HUES48 (cell line): Measurements from ENCODE around the gene NRN1.

Source experiments
- H3K27ac ChIP-seq: one replicate; pipeline ENCODE4 v1.7.0; 2013; ENCODE audit warnings: low read depth, low read length, inconsistent platforms
- H3K27me3 ChIP-seq: 2 replicates; pipeline ENCODE4 v1.6.1; 2013; ENCODE audit warnings: mild to moderate bottlenecking, low read length; ENCODE audit not compliant: control insufficient read depth, insufficient read depth
- H3K36me3 ChIP-seq: 2 replicates; pipeline ENCODE4 v1.6.1; 2013; ENCODE audit warnings: low read length; ENCODE audit not compliant: control insufficient read depth, insufficient read depth
- H3K4me1 ChIP-seq: 2 replicates; pipeline ENCODE4 v1.6.1; 2013; ENCODE audit warnings: mild to moderate bottlenecking, low read length; ENCODE audit not compliant: control insufficient read depth, insufficient read depth
- H3K4me3 ChIP-seq: 2 replicates; pipeline ENCODE4 v1.5.1; 2013; ENCODE audit warnings: mild to moderate bottlenecking, low read depth, low read length
- H3K9ac ChIP-seq: 2 replicates; pipeline ENCODE4 v1.6.1; 2013; ENCODE audit warnings: mild to moderate bottlenecking, low read depth, low read length, moderate library complexity
- H3K9me3 ChIP-seq: 2 replicates; pipeline ENCODE4 v1.6.1; 2013; ENCODE audit warnings: low read length; ENCODE audit not compliant: control insufficient read depth, insufficient read depth

NRN1 gene

DNA sequence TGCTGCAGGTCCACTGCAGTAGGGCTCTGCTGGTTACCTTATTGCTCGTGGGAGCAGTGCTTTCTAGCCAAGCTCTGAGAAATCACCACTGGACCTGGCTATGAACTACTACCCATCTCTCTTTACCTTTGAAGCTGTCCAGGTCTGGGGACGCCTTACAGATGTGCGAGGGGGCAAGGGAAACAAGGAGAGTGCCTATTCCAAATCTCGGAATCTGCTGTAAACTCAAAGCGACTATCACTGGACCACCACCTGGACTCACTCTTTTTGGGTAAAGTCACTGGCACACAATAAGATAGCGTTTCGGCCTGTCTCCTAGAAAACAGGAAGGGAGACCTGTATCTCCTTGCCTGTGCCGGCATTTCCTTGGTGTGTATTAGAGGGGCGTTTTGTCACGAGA, 5.3 kb downstream of the NRN1 start:
- no peaks in the 10 kb centered on the region for H3K36me3 ChIP-seq
- no peaks in the 10 kb centered on the region for H3K9me3 ChIP-seq
- peaks cover 100% of the 10 kb centered on the region for H3K27me3 ChIP-seq
- H3K27ac ChIP-seq: no peak overlapping the region
- H3K4me3 ChIP-seq: peak overlapping the region; percentile 60
- H3K9ac ChIP-seq: no peak overlapping the region
- H3K4me1 ChIP-seq: peaks cover 42% of the 10 kb centered on the region

DNA sequence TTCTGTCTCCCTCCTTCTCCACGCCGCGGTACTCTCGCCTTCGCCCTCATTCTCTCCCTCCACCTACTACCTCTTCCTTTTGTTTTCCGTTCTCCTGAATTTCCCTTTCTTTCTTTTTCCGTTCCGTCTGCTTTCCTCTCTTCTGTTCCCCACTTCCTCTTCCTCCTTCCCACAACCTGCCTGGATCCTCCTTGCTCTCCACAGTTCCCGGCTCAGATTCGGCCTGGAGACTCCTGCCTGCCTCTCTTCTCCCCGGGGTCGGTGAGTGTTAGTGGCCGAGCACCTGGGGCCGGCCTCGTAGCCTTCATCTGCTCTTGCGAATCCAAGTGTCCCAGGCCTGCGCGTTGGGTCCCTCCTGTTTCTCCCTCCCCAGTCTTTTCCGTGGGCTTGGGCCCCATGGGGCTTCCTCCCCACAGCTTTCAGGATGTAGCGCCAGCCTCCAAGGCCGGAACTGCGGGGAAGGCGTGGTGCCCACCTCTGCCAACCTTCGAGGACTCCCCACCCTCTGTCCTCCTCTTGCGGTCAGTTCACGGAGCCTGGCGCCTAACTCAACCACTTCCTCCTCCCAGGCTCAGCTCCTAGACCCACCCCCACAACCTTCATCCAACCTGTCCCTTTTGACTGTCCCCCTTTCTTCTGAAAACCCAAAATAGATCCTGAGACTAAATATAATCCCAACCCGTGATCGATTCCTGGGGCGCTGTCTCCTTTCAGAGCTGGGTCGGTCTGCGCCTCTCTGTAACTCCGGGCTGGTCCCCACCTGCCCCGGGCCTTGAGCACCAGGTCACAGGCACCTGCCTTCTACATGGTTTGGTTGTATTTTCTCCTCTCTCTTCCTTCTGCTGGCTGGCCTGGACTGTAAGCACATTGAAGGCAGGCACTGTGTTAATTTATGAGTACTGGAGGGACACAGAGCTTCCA, 6.8 kb downstream of the NRN1 start:
- H3K27ac ChIP-seq: no peak overlapping the region
- H3K9me3 ChIP-seq: no peaks in the 10 kb centered on the region
- H3K27me3 ChIP-seq: peaks cover 100% of the 10 kb centered on the region
- peaks cover 37% of the 10 kb centered on the region for H3K4me1 ChIP-seq
- no peaks in the 10 kb centered on the region for H3K36me3 ChIP-seq
- H3K9ac ChIP-seq: no peak overlapping the region
- peak overlapping the region; percentile 54 for H3K4me3 ChIP-seq

DNA sequence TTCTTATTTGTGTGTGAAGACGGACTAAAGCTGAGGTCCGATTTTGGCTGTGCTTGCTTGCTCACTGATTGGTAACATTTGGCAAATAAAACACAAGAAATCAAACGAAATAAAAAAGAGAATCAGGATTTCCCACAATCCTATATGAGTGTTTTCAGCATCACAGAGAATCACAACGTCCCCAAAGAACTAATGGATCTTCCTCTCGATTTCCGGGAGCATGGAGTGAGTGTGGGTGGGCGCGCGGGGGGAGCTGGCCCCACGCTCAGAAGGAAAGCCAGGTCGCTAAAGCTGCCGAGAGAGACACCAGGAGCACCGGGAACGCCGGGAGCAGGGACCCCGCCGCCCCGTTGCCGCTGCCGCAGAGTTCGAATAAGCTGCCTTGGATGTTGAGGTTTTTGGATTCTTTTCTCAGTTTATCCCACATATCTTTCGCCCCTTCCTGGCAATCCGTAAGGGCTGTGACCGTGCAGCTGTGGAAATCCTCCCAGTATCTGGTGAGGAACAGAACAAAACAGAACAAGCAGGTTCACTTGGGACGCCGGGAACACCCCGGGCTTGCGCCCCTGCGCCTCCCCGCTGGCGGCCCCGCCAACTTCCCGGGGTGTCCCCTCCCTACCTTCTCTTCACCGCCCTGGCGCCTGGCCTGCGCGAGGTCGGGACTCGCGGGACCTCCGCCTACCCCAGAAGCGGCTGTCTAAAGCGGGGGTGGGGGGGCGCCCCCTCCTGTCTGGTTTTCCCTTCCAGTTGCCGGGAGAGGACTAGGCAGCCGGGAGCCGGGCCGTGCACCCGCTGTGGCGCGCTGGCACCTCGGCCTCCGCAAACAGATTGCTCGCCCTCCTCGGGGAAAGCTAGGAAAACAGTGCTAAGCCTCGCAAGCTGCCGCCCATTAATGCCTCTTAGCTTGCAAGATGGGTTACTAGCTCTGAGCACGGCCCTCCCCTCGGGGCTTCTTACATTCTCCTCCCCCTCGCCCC, 7.7 kb downstream of the NRN1 start:
- Histone ChIP-seq H3K27ac (no peak overlapping the region), H3K4me1 (peaks cover 31% of the 10 kb centered on the region), H3K9ac (no peak overlapping the region), H3K36me3 (no peaks in the 10 kb centered on the region), H3K9me3 (no peaks in the 10 kb centered on the region), H3K4me3 (peak overlapping the region; percentile 54), H3K27me3 (peaks cover 100% of the 10 kb centered on the region)

DNA sequence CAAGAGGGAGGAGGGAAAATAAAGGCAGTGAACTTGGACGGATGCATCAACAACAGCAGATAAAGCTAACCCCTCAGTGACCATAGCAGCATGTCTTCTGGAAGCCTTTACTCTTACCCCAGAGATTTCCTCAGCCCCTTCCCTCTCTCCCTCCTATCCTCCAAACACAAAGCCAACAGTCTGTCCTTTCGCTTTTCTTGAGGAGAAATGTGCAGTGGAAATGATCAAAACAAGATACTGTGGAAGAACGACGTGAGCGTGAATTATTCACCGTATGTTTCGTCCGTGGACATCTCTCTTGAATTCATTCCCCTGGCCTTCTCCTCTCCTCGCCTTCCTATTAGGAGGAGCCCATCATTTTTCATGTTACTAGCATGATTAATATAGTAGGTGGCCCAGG, 8.5 kb downstream of the NRN1 start:
- Histone ChIP-seq H3K9ac (no peak overlapping the region), H3K4me1 (peaks cover 33% of the 10 kb centered on the region), H3K4me3 (no peak overlapping the region), H3K27me3 (peaks cover 100% of the 10 kb centered on the region), H3K9me3 (no peaks in the 10 kb centered on the region), H3K27ac (no peak overlapping the region), H3K36me3 (no peaks in the 10 kb centered on the region)

DNA sequence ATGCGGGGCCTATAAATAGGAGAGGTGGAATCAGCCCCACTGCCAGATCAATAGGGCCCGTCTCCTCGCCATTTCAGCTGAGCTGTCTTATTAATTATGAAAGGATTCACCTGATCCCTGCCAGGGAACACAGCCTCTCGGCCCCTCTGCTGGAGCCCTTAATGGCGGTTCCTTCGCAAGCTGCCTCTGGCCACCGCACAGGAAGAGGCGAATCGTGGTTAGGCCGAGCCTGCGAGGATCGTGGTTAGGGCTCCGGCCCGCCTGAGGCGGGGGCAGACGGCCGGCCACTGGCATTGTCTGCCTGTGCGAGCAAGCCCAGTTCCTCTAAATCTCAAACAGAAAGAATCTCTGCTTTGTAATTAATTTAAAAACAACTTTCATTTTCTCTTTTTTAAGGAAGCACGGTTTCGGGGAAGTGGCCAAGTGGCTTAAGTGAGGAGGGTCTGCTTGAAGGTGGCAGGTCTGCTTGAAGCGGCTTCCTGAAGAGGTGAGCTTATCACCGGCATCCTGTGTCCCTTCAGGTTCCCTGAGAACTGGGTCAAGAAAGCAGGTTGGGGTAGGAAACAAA, 9.2 kb downstream of the NRN1 start:
- H3K4me3 ChIP-seq: peak overlapping the region; percentile 51
- no peak overlapping the region for H3K9ac ChIP-seq
- peaks cover 28% of the 10 kb centered on the region for H3K4me1 ChIP-seq
- peaks cover 100% of the 10 kb centered on the region for H3K27me3 ChIP-seq
- H3K27ac ChIP-seq: no peak overlapping the region
- H3K36me3 ChIP-seq: no peaks in the 10 kb centered on the region
- no peaks in the 10 kb centered on the region for H3K9me3 ChIP-seq

DNA sequence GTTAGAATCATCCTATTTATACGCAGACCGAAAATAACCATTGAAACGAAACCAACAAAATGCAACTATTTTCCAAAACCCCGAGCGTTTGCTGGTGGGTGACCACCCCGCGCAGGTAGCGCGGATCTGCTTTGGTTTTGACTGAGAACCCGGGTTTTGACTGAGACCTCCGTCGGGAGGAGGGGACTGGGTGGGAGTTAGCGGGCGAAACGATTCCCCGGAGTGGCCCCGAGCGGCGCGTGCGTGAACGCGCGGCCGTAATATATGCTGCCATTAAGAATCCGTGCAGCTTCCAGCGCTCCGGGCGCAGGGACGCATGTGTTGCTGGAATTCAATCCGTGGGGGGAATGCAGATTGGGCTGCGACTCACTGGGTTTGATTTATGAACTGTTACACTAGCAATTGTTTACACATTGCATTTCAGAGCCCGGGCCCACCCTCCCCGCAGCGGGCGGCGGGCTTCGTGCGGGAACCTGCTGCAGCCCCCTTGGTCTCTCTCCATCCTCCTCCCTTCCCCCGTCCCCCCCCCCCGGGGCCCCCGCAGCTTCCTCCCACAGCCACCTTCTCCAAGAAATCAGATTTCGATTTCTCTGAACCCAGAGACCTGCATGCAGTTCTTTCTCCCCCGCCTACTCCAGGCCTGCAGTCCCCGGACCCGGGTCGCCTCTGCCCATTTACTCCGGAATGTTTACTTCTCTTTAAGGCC, 9.9 kb downstream of the NRN1 start:
- H3K9me3 ChIP-seq: no peaks in the 10 kb centered on the region
- no peak overlapping the region for H3K27ac ChIP-seq
- peak overlapping the region; percentile 60 for H3K4me3 ChIP-seq
- H3K4me1 ChIP-seq: peaks cover 28% of the 10 kb centered on the region
- H3K36me3 ChIP-seq: no peaks in the 10 kb centered on the region
- H3K9ac ChIP-seq: no peak overlapping the region
- H3K27me3 ChIP-seq: peaks cover 100% of the 10 kb centered on the region

DNA sequence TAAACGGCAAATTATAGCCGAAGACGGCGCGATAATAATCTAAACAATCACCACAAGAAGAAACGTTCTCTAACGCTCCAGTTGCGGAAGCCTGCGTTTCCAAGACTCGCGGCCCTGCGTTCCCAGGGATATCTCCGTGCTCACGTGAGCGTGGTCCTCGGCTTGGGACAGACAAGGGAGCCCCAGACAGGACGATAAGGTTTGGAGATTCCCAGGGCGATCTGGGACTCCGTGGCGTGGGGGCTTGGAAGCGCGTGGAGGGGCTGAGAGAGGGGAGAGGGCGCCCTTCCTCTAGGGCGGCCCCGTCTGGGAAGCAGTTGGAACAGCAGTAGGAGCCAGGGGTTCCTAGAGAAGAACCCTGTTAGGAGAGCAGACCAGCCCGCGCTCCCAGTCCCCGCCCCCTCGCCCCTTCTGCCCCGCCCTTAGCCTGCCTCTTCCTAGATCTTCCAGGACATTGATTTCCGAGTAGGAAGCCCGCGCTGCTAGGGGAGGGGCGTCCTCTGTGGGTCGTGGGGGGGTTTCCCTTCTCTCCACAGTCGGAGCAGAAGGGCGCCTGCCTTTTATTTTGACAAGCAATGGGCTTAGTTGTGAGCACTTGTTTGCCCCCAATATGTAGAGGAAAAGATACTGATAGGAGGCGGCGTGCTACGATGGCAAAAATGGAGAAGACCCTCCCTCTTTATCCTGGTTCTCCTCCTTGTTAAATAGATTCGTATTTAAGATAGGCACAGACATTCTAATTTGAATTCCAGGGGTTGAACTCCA, 10.6 kb downstream of the NRN1 start:
- H3K9me3 ChIP-seq: no peaks in the 10 kb centered on the region
- H3K4me3 ChIP-seq: peak overlapping the region; percentile 60
- peaks cover 28% of the 10 kb centered on the region for H3K4me1 ChIP-seq
- H3K27ac ChIP-seq: no peak overlapping the region
- H3K9ac ChIP-seq: no peak overlapping the region
- H3K27me3 ChIP-seq: peaks cover 100% of the 10 kb centered on the region
- H3K36me3 ChIP-seq: no peaks in the 10 kb centered on the region

DNA sequence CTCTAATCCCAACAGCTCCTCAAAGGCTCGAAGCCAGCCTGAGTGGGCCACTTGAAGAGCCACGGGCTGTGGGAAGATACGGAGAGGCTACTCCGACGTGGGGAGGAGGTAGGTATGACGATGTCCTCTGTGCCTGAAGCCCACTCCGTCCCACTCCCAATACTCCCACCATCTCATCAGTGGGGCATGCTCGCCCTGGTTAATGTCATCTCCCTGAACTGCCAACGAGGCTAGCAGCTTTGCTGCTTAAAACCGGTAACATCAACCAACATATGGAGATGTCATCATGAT, 11.1 kb downstream of the NRN1 start:
- no peak overlapping the region for H3K9ac ChIP-seq
- H3K27me3 ChIP-seq: peaks cover 99% of the 10 kb centered on the region
- H3K9me3 ChIP-seq: no peaks in the 10 kb centered on the region
- peak overlapping the region; percentile 60; the same call in 1 of the 2 replicates for H3K4me3 ChIP-seq
- no peak overlapping the region for H3K27ac ChIP-seq
- no peaks in the 10 kb centered on the region for H3K36me3 ChIP-seq
- peaks cover 28% of the 10 kb centered on the region for H3K4me1 ChIP-seq

DNA sequence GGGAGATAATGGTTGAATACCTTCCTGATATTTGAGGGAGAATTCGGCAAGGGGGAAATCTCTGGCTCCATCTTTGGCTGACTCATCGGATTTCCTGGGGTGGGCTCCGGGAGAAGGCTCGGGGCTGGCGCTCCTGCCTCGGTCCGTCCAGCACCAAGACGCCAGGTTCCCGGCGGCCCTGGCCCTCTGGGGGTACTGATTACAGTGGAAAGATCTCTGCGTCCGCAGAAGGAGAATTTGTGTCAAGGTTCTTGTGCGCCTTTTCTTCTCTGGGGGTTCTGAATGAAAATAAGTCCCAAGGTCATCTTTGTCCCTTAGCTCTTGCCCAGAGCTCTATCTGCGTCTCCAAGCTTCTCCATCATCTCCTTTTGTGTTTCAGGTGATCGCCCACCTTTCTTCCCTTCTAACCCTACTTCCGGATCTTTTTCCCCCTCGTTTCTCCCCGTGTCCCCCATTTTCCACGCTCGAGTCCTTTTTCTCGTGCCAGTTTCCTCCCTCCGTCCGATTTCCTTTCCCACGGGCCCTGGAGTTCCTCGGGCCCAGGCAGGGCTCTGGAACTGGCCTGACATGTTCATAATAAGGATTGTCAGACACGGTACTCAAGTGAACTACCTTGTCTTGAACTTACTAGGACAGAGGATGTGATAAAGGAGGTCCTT, 11.6 kb downstream of the NRN1 start:
- H3K27ac ChIP-seq: no peak overlapping the region
- H3K9me3 ChIP-seq: no peaks in the 10 kb centered on the region
- peaks cover 99% of the 10 kb centered on the region for H3K27me3 ChIP-seq
- H3K4me3 ChIP-seq: peak overlapping the region; percentile 35; the same call in 1 of the 2 replicates
- peaks cover 28% of the 10 kb centered on the region for H3K4me1 ChIP-seq
- H3K9ac ChIP-seq: no peak overlapping the region
- no peaks in the 10 kb centered on the region for H3K36me3 ChIP-seq
